HFF-Myc (cell line): ENCODE data around the gene LRRTM4.

ENCODE experiments used
- DNase-seq: peaks from one replicate; pipeline ENCODE4 v3.0.0-alpha.2; 2011; ENCODE audit warnings: low read depth; ENCODE audit errors: extremely low read depth
- H3K4me3 ChIP-seq: replicated peaks from 2 replicates; pipeline ENCODE4 v1.5.1; 2011; ENCODE audit warnings: low read depth, mild to moderate bottlenecking, control low read depth, low read length
- TF ChIP-seq, protein P1 (sequence below): IDR thresholded peaks from 2 replicates; pipeline ENCODE4 v1.5.1; 2012; ENCODE audit warnings: mild to moderate bottlenecking, low read depth, low read length, control low read depth; ENCODE audit errors: missing control alignments

The LRRTM4 gene

DNA sequence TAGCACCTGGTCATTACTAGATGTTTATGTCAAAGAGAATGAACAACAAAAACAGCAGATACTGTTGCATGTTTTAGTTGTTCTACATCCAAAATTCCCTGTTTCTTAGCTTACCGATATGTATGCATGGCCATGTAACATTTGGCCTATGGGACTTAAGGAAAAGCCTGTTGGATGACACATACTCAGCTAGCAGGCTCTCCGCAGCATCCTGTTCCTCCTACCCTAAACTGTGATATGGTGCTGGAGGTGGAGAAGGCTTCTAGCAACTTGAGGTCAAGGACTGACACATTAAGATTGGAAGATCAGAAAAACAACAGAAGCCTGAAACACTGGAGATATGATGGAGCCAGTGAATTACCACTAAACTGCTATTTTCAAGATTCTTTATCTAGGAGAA lies 537.8 kb downstream of the LRRTM4 start:
- no peak for DNase-seq
- TF ChIP-seq, protein P1, sequence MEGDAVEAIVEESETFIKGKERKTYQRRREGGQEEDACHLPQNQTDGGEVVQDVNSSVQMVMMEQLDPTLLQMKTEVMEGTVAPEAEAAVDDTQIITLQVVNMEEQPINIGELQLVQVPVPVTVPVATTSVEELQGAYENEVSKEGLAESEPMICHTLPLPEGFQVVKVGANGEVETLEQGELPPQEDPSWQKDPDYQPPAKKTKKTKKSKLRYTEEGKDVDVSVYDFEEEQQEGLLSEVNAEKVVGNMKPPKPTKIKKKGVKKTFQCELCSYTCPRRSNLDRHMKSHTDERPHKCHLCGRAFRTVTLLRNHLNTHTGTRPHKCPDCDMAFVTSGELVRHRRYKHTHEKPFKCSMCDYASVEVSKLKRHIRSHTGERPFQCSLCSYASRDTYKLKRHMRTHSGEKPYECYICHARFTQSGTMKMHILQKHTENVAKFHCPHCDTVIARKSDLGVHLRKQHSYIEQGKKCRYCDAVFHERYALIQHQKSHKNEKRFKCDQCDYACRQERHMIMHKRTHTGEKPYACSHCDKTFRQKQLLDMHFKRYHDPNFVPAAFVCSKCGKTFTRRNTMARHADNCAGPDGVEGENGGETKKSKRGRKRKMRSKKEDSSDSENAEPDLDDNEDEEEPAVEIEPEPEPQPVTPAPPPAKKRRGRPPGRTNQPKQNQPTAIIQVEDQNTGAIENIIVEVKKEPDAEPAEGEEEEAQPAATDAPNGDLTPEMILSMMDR, result no peak
- no peak overlapping the region for H3K4me3 ChIP-seq

- TF ChIP-seq, protein P1, result no peak
- no peak overlapping the region for H3K4me3 ChIP-seq
- no peak for DNase-seq
Observed at GRCh38 chr2:76980067-76980787, 541.9 kb downstream of the LRRTM4 start.

DNA sequence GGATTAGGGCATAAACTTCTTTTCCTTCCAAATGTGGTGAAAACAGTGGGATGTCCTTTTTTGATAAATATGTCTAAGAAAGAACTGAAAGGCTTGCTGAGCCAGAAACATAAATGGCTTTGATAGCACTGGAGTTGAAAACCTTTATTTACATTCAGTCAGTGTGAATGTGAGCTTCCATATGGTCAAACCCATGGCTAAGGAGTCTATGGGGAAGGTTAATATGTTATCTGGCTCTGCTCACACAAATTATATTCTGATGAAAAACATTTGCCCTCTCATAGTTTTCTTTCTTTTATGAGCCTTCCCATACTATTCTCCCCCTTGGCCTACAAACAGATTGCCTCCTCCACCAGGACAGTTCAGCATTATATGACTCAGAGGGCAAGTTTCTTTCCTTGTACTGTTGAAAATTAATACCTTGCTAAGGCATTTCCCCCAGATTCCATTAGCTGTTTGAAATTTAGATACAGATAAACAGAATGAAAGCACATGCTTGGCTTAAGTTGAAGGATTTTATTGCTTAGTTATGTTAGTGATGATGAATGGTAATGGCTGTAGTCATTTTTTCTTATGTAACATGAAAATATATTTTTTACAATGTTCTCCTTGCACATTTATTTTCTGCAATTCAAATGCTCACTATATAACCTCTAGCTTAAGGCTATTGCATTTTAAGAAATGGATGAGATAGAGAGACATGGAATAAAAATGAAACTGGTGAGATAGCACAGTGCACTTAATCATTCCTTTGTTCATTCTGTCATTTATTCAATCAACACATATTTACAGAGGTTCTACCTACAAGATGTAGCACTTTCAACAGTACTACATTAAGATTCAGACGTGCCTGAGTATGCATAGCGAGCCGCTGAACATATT lies 544.1 kb downstream of the LRRTM4 start:
- TF ChIP-seq, protein P1, result no peak

GRCh38 chr2:76975752-76976151 lies 546.4 kb downstream of the LRRTM4 start:
- no peak for DNase-seq
- no peak overlapping the region for H3K4me3 ChIP-seq
- TF ChIP-seq, protein P1, result no peak

More for the DNA sequence above, 544.1 kb downstream of the LRRTM4 start:
- DNase-seq, result no peak
- H3K4me3 ChIP-seq, result no peak overlapping the region

GRCh38 chr2:76973610-76974009 lies 548.6 kb downstream of the LRRTM4 start:
- no peak for DNase-seq
- H3K4me3 ChIP-seq, result no peak overlapping the region
- TF ChIP-seq, protein P1, result no peak

GRCh38 chr2:76965772-76966171 lies 556.4 kb downstream of the LRRTM4 start:
- DNase-seq, result no peak

More at GRCh38 chr2:76965772-76966171, 556.4 kb downstream of the LRRTM4 start:
- TF ChIP-seq, protein P1, result no peak
- no peak overlapping the region for H3K4me3 ChIP-seq
